GM21528 (cell line): Measurements from ENCODE around the gene RPS6KB1.
A peak's percentile ranks its signal among the peaks of the same experiment; 100 is the strongest.
"Not testable (repeated sequence)": the region's sequence is repeated elsewhere in the genome, so short reads cannot be mapped to it uniquely, and the experiment has no call there.

Experiments
- ATAC-seq: cut with Tn5 transposase; IDR thresholded peaks from one replicate; pipeline ENCODE4 v1.9.1; 2021; ENCODE audit warnings: mild to moderate bottlenecking, moderate library complexity; ENCODE audit not compliant: unreplicated experiment, low FRiP score

Gene RPS6KB1

DNA sequence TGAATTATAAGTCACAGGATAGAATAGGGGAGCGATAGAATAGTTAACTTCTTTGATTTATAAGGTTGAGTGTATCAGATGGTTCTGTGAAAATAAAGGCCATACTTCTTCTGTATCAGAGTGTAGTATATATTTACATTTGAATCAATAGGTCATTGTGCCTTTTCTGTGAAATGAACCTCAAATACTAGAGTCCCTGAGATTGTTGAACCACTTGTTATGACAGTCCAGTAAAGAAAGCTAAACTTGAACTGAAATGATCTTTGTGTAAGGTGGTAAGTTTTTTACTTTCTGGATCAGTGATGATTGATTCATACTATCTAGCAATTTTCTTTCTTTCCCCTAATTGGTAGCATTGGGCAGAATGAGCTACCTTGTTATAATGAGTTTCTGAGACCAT lies 40.4 kb downstream of the RPS6KB1 start:
- not testable (repeated sequence) for ATAC-seq

DNA sequence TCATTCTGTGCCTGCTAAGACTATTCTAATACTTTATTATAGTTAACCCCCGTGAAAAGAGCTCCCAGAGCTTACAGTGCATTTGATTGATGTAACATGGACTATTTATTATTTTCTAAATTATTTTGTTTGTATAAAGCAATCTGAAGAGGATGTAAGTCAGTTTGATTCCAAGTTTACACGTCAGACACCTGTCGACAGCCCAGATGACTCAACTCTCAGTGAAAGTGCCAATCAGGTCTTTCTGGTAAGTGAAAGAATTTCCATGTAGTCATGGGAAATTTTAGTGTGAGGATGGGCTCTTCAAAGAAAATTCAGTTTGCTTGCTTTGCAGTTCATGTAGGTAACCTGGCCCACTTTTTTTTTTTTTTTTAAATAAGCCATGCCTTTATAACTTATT lies 47.8 kb downstream of the RPS6KB1 start:
- ATAC-seq: not testable (repeated sequence)

DNA sequence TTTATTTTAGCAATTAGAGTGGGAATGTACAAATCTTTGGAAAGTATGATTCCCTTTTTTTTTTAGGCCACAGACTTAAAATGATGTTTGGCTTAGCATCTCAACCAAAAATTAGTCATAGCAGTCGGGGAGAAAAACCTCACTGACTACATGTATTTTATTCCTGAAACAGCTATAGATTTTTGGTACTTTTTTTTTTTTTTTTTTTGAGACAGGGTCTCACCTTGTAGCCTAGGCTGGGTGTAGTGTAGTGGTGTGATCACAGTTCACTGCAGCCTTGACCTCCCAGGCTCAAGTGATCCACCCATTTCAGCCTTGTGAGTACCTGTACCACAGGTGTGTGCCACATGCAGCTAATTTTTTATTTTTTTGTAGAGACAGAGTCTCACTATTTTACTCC lies 48.2 kb downstream of the RPS6KB1 start:
- ATAC-seq: no peak

DNA sequence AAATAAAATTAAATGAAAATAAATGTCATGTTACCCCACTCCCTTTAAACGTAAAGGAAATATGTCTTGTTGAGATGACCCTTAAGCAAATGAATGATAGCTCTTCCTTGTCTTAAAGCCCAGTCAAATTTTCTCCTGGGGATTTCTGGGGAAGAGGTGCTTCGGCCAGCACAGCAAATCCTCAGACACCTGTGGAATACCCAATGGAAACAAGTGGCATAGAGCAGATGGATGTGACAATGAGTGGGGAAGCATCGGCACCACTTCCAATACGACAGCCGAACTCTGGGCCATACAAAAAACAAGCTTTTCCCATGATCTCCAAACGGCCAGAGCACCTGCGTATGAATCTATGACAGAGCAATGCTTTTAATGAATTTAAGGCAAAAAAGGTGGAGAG lies 53.5 kb downstream of the RPS6KB1 start:
- not testable (repeated sequence) for ATAC-seq

DNA sequence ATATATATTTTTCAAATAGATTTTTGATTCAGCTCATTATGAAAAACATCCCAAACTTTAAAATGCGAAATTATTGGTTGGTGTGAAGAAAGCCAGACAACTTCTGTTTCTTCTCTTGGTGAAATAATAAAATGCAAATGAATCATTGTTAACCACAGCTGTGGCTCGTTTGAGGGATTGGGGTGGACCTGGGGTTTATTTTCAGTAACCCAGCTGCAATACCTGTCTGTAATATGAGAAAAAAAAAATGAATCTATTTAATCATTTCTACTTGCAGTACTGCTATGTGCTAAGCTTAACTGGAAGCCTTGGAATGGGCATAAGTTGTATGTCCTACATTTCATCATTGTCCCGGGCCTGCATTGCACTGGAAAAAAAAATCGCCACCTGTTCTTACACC lies 54.4 kb downstream of the RPS6KB1 start:
- ATAC-seq: not testable (repeated sequence)

DNA sequence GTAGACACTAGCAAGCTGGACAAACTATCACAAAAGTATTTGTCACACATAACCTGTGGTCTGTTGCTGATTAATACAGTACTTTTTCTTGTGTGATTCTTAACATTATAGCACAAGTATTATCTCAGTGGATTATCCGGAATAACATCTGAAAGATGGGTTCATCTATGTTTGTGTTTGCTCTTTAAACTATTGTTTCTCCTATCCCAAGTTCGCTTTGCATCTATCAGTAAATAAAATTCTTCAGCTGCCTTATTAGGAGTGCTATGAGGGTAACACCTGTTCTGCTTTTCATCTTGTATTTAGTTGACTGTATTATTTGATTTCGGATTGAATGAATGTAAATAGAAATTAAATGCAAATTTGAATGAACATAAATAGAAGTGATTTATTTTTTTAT lies 57.1 kb downstream of the RPS6KB1 start:
- ATAC-seq: no peak

DNA sequence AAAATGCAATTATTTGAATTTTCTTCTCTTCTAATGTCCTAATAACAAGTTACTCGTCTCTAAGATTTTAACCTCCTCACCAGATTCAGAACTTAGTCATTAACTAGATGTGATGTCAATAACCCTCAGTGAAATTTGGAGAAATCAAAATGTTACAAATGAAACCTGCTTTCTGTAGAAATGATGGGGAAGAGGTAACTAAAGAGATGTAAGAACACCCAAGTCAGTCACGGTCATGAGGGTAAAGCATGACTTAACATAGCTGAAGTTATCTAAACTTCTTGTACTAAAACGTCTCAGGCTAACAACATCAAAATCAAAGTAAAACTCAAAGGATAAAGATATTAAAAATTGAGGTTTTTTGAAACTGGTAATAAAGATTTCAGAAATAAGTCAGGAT lies 61.9 kb downstream of the RPS6KB1 start:
- no peak for ATAC-seq

DNA sequence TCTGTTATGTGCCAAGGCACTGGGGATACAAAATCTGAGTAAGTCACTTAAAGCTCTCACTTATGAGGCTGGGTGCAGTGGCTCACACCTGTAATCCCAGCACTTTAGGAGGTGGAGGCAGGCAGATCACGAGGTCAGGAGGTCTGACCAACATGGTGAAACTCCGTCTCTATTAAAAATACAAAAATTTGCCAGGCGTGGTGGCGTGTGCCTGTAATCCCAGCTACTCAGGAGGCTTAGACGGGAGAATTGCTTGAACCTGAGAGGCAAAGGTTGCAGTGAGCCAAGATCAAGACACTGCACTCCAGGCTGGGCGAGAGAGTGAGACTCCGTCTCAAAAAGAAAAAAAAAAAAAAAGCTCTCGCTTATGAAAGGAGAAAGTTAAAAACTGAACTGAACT lies 66.7 kb downstream of the RPS6KB1 start:
- not testable (repeated sequence) for ATAC-seq

DNA sequence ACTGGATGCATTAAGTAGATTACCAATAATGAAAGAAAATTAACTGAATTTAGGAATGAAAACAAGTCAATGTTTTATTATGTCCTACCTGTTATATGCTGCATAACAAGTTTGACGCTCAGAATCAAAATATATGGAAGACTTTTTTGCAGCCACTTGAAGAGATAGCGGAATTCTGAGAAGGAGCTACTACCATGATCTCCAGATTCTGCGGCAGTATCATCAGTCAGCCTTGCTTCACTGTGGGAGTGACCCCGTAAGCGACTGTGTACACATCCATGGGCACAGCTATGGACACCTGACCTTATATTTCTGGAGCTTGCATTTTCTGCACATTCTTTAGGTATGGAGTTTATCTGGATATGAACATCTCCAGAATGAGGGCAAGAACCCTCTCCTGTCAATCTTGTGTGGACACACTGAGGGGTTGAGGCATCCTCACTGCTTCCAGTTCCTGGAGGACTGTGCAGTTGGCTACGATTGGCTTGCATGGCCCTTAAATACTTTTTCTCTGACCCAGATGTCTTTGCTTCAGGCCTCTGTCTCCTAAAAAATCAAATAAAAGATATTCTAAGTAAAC lies 69.9 kb downstream of the RPS6KB1 start:
- ATAC-seq: no peak

DNA sequence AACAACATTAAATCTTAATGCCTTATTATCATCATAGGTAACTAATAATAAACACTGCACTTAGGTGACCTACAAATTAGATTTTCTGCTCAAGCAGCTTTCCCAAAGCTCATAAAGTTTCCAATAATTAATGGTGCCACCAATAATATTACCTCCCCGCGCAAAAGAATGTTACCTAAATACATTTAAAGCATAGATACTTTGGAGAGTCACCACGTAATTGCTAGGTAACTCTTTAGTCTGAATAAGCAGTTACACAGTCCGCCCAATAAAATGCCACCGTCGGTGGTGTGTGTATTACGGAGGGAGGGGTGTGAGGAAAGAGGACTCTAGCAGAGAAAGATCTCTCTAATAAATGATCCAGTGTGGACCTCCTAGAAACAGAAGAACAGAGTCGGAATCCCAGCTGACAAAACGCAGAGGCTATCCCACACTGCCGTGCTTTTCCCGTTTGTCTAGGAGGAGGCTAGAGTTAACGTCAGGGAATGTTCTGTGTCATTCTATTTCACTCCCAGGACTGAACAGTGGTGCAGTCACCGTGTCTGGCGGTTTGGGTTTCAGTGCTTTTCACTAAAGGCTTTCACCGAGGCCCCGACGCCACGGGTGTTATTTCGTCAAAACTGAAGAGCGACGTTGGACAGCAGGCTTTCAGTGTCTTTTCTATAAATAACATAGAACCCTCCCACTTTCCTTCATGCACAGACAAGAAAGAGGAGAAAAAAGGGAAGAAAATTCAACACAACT lies 71.0 kb downstream of the RPS6KB1 start:
- peak; percentile 53 for ATAC-seq

DNA sequence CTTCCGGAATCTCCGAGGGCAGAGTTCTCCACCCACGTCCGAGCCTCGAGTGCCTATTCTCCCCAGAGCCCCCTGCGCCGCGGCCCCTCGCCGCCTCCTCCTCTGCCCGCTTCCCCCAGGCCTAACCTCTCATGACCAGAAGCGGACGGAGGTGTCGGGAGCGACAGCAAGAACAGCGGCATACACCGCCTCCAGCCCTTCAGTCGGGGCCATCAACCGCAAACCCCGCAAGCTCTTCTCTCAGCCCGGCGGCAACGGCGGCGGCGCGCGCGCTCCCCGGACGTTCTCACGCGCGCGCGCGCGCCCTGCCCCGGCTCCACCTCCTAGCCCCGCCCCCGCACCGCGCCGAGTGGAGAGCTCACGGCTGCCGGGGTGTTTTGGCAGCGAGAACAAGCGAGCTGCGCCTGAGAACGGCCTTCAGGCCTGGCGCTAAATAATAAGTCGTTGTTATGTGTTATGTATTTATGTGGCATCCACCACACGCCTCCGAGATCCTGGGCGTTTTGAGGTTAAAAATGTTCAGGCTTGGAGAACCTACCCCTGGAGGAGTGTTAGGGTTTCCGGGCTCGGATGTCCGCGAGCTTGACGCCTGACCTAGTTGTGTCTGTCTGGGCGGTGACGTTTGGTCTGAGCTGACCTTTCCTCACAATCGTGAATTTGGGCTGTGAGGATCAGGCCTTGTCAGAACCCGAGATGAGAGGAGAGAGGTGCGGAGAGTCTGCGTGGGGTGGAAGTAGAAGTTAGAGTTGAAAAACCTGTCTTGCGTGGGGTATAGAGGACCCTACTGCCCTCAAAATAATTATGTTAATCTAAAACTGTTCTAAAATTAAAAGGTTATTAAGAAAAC lies 71.8 kb downstream of the RPS6KB1 start, which contains the start of gene RNFT1:
Gene RNFT1 (minus strand): TSS at position 259 of the 847 bp plus-strand sequence. CDS start 77 bp downstream, at position 182.
- peak; percentile 73 for ATAC-seq

DNA sequence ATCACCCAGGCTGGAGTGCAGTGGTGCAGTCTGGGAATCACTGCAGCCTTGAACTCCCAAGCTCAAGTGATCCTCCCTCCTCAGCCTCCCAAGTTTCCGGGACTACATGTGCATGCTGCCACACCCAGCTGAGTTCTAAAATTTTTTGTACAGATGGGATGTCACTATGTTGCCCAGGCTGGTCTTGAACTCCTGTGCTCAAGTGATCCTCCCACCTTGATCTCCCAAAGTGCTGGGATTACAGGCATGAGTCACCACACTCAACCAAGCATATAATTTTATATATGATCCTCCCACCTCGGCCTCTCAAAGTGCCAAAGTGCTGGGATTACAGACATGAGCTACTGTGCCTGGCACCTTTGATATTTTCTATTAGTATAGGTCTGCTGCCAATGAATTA lies 78.8 kb downstream of the RPS6KB1 start:
- ATAC-seq: not testable (repeated sequence)

DNA sequence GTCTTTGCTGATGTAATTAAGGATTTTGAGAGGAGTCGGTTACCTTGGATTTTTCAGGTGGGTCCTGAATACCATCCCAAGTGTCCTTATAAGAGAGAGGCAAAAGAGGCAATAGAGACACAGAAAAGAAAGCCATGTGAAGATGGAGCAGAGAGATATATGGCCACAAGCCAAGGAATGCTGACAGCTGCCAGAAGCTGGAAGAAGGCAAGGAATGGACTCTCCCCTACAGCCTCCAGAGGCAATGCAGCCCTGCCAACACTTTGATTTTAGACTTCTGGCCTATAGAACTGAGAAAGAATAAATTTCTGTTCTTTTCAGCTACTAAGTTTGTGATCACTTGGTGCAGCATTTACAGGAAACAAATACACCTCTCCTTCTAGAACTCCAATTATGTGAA lies 79.9 kb downstream of the RPS6KB1 start:
- ATAC-seq: no peak

DNA sequence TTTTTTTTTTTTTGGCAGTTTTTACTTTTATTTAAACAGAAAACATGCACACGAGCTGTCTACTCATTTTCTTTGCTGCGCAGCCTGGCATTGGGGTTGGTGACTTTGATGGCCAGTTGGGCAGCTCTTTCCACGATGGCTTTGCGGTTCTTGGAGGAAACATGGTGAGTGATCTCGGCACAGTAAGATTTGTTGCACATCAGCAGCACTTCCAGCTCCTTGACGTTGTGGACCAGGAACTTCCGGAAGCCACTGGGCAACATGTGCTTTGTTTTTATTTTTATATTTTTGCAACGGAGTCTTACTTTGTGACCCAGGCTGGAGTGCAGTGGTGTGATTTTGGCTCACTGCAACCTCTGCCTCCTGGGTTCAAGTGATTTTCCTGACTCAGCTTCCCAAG lies 80.6 kb downstream of the RPS6KB1 start:
- not testable (repeated sequence) for ATAC-seq

DNA sequence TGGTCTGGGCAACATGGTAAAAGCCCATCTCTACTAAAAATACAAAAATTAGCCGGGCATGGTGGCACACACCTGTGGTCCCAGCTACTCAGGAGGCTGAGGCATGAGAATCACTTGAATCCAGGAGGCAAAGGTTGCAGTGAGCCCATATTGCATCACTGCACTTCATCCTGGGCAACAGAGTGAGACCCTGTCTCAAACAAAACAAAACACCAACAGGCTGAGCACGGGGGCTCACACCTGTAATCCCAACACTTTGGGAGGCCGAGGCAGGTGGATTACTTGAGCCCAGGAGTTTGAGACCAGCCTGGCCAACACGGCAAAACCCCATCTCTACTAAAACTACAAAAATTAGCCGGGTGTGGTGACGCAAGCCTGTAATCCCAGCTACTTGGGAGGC lies 82.2 kb downstream of the RPS6KB1 start:
- not testable (repeated sequence) for ATAC-seq

DNA sequence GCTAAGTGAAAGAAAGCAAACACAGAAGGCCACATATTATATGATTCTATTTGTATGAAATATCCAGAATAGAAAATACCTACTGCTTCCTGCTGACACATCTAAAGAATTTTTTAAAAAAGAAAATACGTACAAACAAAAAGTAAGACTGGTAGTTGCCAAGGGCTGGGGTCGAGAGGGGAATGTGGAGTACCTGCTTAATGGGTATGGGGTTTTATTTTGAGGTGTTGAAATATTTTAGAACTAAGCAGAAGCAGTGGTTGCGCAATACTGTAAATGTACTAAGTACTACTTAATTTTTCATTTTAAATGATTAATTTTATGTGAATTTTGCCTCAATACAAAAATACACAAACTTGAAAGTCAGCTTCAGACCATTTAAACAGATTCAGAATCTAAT lies 103.7 kb downstream of the RPS6KB1 start:
- ATAC-seq: not testable (repeated sequence)
